HuH-7 (cell line): ENCODE results near the gene DLX6.

Experiments used
- DNase-seq: peaks from one replicate; pipeline ENCODE4 v3.0.0; 2011; ENCODE audit warnings: low spot score

Gene DLX6

DNA sequence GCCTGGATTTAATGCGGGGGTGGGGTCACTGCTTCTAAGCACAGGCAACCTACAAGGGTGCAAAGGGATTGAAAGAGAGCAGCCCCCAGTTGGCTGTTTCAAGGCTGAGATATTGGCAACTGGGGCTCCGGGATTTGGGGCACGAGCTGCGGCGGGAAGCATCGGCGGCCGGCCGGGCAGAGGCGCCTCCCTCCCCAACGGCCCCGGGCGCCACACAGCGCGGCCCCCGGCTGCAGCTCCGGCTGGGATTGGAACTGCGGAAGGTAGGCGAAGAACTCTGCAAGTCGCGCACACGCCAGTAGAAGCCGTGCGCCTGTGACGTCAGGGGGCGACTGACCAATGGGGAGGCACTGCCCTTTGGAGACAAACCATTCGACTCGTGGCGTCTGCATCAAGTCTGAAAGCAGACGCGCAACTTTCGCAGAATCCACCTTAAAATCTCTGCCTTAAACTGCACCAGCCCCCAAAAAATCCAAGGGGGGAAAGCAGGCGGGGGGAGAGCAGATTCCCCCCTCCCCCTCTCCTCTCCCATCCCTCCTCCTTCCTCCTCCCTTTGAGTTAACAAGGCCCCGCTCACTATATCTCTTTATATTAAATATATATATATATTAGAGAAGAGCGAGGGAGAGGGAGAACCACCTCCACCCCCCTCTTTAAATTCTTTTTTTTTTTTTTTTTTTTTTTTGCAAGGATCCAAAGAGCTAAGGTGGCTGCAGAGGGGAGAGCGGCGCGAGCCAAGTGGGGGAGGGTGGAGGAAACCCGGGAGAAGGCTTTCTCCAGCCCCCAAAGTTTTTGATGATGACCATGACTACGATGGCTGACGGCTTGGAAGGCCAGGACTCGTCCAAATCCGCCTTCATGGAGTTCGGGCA lies at the start of gene DLX6:
DLX6 (plus strand) TSS at position 371 of the 872 bp plus-strand sequence; CDS start at position 796, 425 bp downstream.
- peak; percentile 99 for DNase-seq

GRCh38 chr7:96959135-96959534 lies 46.2 kb upstream of the DLX6 start:
- DNase-seq = no peak

GRCh38 chr7:96962221-96962885 lies 43.0 kb upstream of the DLX6 start:
- DNase-seq = no peak

DNA sequence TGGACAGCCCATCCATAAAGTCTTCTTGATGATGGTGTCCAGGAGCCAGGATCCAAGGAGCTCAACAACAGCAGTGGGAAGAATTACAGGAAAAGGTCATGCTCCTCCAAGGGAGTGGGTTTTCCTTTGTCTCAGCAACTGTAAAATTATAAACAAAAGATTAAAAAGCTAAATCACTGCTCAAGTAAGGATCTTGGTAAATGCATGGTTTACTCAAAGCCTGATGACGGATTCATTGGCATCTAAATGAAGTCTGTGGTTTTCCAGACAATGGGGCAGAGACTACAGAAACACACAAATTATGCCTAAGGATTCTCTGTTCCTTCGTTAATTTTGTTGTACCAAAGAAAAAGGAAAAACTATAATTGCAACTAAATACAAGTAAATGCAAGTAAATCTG lies 36.4 kb upstream of the DLX6 start:
- no peak for DNase-seq

DNA sequence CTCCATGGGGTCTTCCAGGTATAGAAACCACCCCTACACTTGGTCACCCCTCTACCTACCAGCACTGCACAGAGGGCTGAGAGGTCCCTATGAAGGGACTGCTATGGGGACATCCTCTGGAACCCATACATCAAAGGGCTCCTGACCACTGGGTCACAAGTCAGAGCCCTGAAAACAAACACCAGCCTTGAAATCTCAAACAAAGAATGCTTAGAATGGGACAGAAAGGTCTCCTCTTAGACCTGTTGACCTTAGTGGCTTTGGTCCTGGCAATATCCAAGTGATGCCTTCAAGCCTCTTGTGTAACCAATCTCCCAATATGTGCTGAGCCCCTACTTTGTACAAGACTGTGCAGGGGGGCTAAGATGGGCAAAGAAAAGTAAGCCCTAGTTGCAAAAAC lies 34.6 kb upstream of the DLX6 start:
- no peak for DNase-seq

- DNase-seq = no peak
Measured at GRCh38 chr7:96973986-96974385, 31.4 kb upstream of the DLX6 start.

GRCh38 chr7:96976106-96976505 lies 29.2 kb upstream of the DLX6 start:
- DNase-seq = no peak

- no peak for DNase-seq
Measured at GRCh38 chr7:96977445-96977844, 27.9 kb upstream of the DLX6 start.

DNA sequence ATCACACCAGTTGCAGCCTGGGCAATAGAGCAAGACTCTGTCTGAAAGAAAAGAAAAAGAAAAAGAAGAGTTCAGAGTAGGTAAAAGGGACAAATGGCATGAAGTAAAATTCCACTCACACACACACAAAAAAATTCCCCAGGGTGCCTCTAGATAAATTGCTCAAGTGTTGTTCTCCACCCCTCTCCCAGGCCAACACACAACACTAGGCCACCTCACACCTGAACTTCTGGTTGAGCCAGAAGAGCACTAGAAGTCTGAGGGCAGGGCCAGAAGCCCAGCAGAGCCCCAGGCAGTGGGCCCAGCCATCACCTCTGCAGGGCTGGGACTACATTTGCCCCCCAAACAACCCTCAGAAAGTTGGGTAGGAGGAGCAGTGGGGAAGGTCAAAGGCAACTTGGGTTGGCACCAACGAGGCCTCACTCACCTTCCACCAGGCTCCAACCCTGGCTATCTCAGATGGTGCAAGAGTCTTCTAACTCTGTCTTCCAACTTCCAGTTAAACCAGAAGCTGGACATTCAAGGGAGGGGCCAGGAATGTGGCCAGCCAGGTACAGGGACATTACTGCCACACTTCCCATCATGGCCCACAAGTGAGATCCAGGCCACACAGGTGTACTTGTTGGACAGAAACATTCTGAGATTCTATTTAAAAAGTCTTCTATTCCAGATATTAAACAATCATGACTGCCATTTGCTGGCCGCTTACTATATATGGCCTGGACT lies 25.6 kb upstream of the DLX6 start:
- no peak for DNase-seq

DNA sequence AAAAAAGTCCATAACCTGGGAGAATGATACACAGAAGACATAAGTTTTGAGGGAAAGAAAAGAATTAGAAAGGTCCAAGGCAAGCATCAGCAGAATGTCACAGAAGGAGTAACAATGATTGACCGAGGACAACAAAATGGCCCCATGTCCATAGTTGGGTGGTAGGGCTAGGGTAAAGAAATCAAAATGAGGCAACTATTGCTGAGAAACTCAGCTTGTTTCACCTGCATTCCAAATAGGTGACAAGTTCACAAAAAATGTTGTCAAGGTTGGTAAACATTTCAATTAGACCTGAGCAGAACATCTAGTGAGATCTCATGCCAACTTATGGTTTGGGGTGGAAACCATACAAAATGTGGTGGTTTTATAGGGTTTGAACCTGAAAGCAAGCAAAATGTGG lies 22.8 kb upstream of the DLX6 start:
- DNase-seq = no peak

DNA sequence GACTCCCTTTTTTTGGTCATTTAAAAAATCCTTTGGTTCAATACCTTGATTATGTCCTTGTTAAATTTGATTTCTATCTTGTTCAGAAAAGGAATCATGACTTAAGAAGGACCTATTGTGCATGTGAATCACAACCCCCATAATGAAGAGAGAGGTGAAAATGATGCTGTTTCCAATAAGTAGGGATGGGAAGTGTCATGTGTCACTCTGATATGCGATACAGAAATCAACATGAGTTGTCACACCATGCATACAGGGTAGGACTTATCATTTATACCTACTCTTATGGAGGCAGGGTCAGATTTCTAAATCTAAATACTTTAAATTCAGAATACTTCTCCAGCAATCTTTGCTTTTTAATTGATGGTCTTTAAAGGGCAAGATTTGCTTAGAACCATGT lies 19.4 kb upstream of the DLX6 start:
- no peak for DNase-seq

- DNase-seq = no peak
Measured at GRCh38 chr7:96986901-96987300, 18.5 kb upstream of the DLX6 start.

- DNase-seq = no peak
Measured at GRCh38 chr7:96987719-96988118, 17.6 kb upstream of the DLX6 start.

GRCh38 chr7:96989241-96989858 lies 16.0 kb upstream of the DLX6 start:
- no peak for DNase-seq

GRCh38 chr7:96989859-96990317 lies 15.5 kb upstream of the DLX6 start:
- DNase-seq = no peak

- no peak for DNase-seq
Measured at GRCh38 chr7:96991546-96992191, 13.7 kb upstream of the DLX6 start.

- DNase-seq = no peak
Measured at GRCh38 chr7:96992192-96993005, 13.0 kb upstream of the DLX6 start.

GRCh38 chr7:96993094-96993865 lies 12.1 kb upstream of the DLX6 start:
- no peak for DNase-seq

DNA sequence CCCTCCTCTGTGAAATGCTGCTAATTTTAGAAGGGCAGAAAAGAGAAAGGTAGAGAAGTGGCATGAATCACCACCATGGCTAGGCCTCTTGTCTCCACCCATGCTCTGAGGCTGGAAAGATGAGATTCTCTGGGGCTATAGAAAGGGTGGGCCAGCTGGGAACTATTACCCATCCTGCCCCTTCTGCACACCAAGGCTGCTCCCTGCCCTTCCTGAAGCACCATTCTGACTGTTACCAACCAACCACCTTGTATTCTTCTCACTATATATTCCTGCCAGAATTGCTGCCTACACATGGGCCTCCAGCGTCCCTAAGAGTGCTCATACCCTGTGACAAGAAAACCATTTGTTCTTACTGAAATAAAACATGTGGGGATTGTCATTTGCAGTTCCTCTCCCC lies 11.4 kb upstream of the DLX6 start:
- no peak for DNase-seq
